SU-DHL-6 (cell line): ENCODE measurements around the gene SPHK2.

Experiments used
- H2AFZ ChIP-seq: fragments of 200-600 bp; sonication (generic); 2 replicates; pipeline ENCODE4 v1.6.1; 2014; ENCODE audit warnings: low read depth, mild to moderate bottlenecking, moderate library complexity, mixed read lengths, antibody characterized with exemption, low read length; ENCODE audit not compliant: severe bottlenecking
- H3F3A ChIP-seq: fragments of 200-600 bp; shearing (Covaris generic); 2 replicates; pipeline ENCODE4 v1.6.0; 2016; ENCODE audit warnings: antibody characterized with exemption, mild to moderate bottlenecking; ENCODE audit not compliant: insufficient read depth
- H3K27ac ChIP-seq: fragments of 200-600 bp; sonication (generic); 2 replicates; pipeline ENCODE4 v1.5.1; 2016; ENCODE audit warnings: low read depth, mild to moderate bottlenecking, low read length, moderate library complexity, mixed read lengths
- H3K27me3 ChIP-seq: fragments of 200-600 bp; sonication (generic), shearing (Covaris generic); 2 replicates; pipeline ENCODE4 v1.6.0; 2014; ENCODE audit warnings: mild to moderate bottlenecking, low read length
- H3K36me3 ChIP-seq: fragments of 200-600 bp; sonication (generic); 2 replicates; pipeline ENCODE4 v1.6.1; 2014; ENCODE audit warnings: mild to moderate bottlenecking, low read length, mixed read lengths
- H3K4me2 ChIP-seq: fragments of 300-600, 200-600 bp; shearing (Covaris generic), sonication (generic); 2 replicates; pipeline ENCODE4 v1.6.0; 2014; ENCODE audit warnings: low read length, low read depth, mild to moderate bottlenecking; ENCODE audit not compliant: poor library complexity, severe bottlenecking
- H3K4me3 ChIP-seq: fragments of 200-600 bp; sonication (generic); 2 replicates; pipeline ENCODE4 v1.5.1; 2014; ENCODE audit warnings: antibody characterized with exemption, low read length, mild to moderate bottlenecking, mixed read lengths; ENCODE audit not compliant: insufficient read depth, poor library complexity, severe bottlenecking
- H3K79me2 ChIP-seq: fragments of 200-600 bp; sonication (generic); 2 replicates; pipeline ENCODE4 v1.6.1; 2014; ENCODE audit warnings: mild to moderate bottlenecking, low read length, moderate library complexity; ENCODE audit not compliant: insufficient read depth
- H3K9ac ChIP-seq: fragments of 200-600 bp; sonication (generic); 2 replicates; pipeline ENCODE4 v1.7.0; 2014; ENCODE audit warnings: mild to moderate bottlenecking, low read length
- H3K9me2 ChIP-seq: fragments of 200-600 bp; sonication (generic); replicated peaks from 2 replicates; pipeline ENCODE4 v1.6.1; 2014; ENCODE audit warnings: low read length; ENCODE audit not compliant: insufficient read depth
- H3K9me3 ChIP-seq: fragments of 200-600 bp; sonication (generic); 2 replicates; pipeline ENCODE4 v1.6.1; 2014; ENCODE audit warnings: low read length, mixed read lengths; ENCODE audit not compliant: insufficient read depth
- H4K20me1 ChIP-seq: fragments of 200-600 bp; sonication (generic); 2 replicates; pipeline ENCODE4 v1.6.1; 2014; ENCODE audit warnings: low read depth, mild to moderate bottlenecking, antibody characterized with exemption, low read length, moderate library complexity, mixed read lengths
- EZH2phosphoT487 ChIP-seq: fragments of 200-600 bp; sonication (generic), shearing (Covaris generic); conservative IDR thresholded peaks from 2 replicates; pipeline ENCODE4 v1.6.1; 2018; ENCODE audit warnings: mild to moderate bottlenecking, antibody characterized with exemption, low read length, moderate library complexity, mixed read lengths
- TF ChIP-seq, protein P1 (sequence below): fragments of 200-600 bp; sonication (generic); IDR thresholded peaks from one replicate; pipeline ENCODE4 v1.5.1; 2017; ENCODE audit warnings: antibody characterized with exemption, mild to moderate bottlenecking, low read length, moderate library complexity; ENCODE audit not compliant: insufficient read depth, poor library complexity, severe bottlenecking

Gene SPHK2

DNA sequence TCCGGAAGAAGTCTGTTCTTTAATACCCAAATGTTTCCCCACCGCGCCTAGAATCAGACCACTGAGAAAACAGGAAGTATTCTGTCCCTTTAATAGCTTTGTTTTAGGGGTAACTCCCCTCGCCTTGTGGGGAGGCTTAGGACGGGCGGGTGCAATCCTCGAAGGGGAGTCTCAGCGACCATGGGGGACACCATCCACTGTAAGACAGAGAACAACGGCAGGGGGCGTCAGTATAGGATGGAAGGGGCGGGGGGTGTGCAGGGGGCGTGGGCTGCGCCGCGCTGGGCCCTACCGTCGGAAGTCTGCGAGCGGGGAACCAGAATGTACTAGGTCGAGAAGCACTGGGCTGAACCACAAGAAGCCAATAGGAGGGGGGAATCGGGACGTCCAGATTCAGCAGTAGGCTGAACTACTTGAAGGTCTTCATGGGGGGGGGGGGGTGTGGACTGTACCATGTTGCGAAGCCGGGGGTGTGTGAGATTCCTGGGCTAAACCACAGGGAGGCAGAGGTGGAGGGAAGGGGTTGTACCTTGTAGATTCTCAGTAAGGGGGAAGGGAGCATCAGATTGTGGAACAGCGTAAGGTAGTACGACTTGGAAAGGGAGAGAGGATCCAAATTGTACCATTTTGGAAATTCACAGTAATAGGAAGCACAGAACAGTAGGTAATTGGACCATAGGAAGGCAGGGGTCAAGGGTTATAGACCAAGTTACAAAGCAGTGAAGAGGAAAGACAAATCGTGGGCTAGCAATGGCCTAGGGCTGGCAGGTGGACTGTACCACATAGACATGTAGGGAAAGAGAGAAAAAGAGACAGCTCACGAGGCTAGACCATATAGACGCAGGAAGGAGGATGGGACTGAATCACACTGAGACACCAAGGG lies 18.9 kb downstream of the SPHK2 start:
- Histone ChIP-seq H3K36me3 (no peaks in the 10 kb centered on the region), H3K9ac (peak overlapping the region; percentile 62), H3K9me3 (no peaks in the 10 kb centered on the region), H4K20me1 (no peaks in the 10 kb centered on the region), H3K4me3 (peak overlapping the region; percentile 54), H3F3A (peaks cover 19% of the 10 kb centered on the region), H2AFZ (peak overlapping the region; percentile 7), H3K9me2 (no peaks in the 10 kb centered on the region), H3K27me3 (no peaks in the 10 kb centered on the region), H3K27ac (peak overlapping the region; percentile 89), H3K4me2 (peak overlapping the region; percentile 72), H3K79me2 (no peaks in the 10 kb centered on the region)
- TF ChIP-seq EZH2phosphoT487: no peak
- TF ChIP-seq, protein P1, sequence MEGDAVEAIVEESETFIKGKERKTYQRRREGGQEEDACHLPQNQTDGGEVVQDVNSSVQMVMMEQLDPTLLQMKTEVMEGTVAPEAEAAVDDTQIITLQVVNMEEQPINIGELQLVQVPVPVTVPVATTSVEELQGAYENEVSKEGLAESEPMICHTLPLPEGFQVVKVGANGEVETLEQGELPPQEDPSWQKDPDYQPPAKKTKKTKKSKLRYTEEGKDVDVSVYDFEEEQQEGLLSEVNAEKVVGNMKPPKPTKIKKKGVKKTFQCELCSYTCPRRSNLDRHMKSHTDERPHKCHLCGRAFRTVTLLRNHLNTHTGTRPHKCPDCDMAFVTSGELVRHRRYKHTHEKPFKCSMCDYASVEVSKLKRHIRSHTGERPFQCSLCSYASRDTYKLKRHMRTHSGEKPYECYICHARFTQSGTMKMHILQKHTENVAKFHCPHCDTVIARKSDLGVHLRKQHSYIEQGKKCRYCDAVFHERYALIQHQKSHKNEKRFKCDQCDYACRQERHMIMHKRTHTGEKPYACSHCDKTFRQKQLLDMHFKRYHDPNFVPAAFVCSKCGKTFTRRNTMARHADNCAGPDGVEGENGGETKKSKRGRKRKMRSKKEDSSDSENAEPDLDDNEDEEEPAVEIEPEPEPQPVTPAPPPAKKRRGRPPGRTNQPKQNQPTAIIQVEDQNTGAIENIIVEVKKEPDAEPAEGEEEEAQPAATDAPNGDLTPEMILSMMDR: peak; percentile 17

DNA sequence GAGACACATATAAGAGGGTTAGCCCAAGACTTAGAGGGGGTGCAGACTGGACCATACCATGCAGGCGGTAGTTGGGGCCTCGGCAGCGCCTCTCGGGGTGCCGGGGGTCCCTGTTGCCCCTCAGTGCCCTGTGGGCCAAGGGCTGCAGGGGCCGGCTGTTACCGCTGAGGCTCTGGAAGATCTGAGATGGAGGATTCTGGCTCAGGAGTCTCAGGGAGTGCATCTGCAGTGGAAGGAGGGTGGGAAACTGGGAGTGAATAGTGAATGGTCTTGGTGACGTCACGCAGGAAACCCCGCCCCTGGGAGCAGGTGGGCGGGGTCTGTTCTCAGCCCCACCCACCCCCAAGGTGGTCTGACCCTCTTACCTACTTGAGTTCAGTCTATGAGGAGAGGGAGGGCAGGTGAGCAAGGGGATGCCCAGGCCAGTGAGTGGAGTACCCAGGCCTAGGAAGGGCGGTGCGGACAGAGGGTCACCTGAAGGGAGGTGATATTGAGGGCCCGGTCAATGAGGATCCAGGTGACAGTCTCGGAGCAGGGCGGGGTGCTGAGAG lies 19.6 kb downstream of the SPHK2 start:
- H2AFZ ChIP-seq: no peak overlapping the region
- TF ChIP-seq, protein P1: no peak
- TF ChIP-seq EZH2phosphoT487: no peak
- H3K4me2 ChIP-seq: peak overlapping the region; percentile 72
- no peaks in the 10 kb centered on the region for H3K9me2 ChIP-seq
- no peak overlapping the region for H3K27ac ChIP-seq
- H3K79me2 ChIP-seq: no peaks in the 10 kb centered on the region
- no peaks in the 10 kb centered on the region for H3K9me3 ChIP-seq
- H3F3A ChIP-seq: peaks cover 12% of the 10 kb centered on the region
- H3K36me3 ChIP-seq: no peaks in the 10 kb centered on the region
- H3K27me3 ChIP-seq: no peaks in the 10 kb centered on the region
- no peaks in the 10 kb centered on the region for H4K20me1 ChIP-seq
- no peak overlapping the region for H3K4me3 ChIP-seq
- no peak overlapping the region for H3K9ac ChIP-seq

DNA sequence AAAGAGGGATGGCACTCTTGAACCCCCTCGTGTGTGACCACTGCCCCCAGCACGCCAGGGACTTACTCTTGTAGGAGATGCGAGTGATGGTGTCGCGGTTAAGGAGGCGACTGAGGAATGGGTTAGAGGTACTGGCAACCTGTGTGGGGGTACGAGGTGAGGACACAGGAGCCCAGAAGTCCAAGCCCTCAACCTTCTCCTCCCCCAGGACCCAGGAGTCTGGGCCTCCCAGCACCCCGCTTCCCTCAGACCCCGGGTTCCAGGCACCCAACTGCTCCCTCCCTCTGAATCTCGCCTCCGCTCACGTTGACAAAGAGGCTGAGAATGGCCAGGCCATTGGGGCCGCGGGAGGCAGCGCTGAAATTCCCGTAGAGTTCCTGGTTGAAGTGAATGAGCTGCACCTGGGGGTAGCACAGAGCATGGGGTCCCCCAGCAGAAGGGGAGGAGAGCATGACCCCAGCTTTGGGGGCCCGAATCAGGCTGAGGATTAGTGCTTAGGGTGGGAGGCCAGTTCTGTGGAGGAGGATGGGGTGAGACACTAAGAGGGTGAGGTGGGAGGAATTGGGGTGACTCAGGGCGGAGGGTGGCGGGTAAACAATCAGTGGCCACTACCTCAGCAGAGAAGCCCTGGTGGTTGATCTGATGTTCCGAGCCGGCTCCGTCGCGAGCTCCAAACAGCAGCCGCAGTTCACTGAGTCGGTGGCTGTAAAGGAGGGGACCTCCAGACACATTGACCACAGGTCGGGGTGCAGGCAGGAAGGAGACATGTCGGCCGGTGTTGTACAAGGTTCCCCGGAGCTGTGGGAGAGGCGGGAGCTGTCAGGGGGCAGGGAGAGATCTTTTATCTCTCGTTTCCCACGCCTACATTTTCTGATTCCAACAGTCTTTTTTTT lies 20.4 kb downstream of the SPHK2 start:
- Histone ChIP-seq H3K4me2 (no peak overlapping the region), H3K27me3 (no peaks in the 10 kb centered on the region), H4K20me1 (no peaks in the 10 kb centered on the region), H2AFZ (no peak overlapping the region), H3K9ac (no peak overlapping the region), H3K9me3 (no peaks in the 10 kb centered on the region), H3K4me3 (no peak overlapping the region), H3K27ac (no peak overlapping the region), H3K36me3 (no peaks in the 10 kb centered on the region), H3F3A (peaks cover 12% of the 10 kb centered on the region), H3K9me2 (no peaks in the 10 kb centered on the region), H3K79me2 (no peaks in the 10 kb centered on the region)
- no peak for TF ChIP-seq EZH2phosphoT487
- TF ChIP-seq, protein P1: no peak
